GM18502 (cell line): ENCODE results near the gene ECT2.
A peak's percentile ranks its signal among the peaks of the same experiment; 100 is the strongest.
"Not testable (repeated sequence)": the region's sequence is repeated elsewhere in the genome, so short reads cannot be mapped to it uniquely, and the experiment has no call there.

Experiments used
- ATAC-seq: cut with Tn5 transposase; IDR thresholded peaks from one replicate; pipeline ENCODE4 v1.9.1; 2021; ENCODE audit warnings: mild to moderate bottlenecking; ENCODE audit not compliant: unreplicated experiment, poor library complexity

The ECT2 gene, protein sequence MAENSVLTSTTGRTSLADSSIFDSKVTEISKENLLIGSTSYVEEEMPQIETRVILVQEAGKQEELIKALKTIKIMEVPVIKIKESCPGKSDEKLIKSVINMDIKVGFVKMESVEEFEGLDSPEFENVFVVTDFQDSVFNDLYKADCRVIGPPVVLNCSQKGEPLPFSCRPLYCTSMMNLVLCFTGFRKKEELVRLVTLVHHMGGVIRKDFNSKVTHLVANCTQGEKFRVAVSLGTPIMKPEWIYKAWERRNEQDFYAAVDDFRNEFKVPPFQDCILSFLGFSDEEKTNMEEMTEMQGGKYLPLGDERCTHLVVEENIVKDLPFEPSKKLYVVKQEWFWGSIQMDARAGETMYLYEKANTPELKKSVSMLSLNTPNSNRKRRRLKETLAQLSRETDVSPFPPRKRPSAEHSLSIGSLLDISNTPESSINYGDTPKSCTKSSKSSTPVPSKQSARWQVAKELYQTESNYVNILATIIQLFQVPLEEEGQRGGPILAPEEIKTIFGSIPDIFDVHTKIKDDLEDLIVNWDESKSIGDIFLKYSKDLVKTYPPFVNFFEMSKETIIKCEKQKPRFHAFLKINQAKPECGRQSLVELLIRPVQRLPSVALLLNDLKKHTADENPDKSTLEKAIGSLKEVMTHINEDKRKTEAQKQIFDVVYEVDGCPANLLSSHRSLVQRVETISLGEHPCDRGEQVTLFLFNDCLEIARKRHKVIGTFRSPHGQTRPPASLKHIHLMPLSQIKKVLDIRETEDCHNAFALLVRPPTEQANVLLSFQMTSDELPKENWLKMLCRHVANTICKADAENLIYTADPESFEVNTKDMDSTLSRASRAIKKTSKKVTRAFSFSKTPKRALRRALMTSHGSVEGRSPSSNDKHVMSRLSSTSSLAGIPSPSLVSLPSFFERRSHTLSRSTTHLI

DNA sequence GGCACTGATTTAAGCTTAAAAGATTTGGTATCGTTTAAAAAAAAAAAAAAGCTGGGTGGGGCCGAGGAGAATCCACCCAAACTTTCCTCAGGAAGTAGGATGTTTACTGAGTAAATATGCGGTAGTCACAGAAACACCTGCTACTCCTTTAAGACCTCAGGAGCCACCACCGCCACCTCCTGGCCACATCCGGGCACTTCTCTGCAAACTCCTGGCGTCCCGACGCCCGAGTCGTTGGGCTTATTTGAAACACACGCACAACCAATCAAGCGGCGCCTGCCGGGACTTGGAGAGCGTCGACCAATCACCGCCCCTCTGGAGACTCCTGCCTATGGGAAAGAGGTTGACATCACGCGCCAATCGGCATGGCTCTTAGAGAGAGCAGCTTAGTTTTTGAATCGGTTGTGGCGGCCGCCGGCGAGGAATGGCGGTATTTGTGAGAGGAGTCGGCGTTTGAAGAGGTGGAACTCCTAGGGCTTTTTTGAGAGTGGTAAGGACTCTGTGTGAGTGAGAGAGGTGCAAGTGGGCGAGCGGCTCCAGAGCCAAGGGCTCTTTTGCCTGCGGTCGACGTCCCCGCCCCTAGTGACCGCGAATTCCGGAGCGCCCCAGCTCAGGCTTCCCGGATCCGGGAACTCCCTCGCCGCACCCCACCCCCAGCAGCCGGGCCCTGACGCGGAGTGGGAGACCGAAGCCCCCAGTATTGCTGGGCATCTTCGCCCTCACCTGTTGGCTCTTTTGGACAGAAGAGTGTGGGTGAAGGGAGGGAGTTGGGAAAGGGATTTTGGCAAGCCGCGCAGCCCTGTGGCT is at the start of gene ECT2:
ECT2 (plus strand) TSS at position 359 of the 807 bp plus-strand sequence. CDS start 3,805 bp downstream, outside the sequence.
- peak; percentile 98 for ATAC-seq

DNA sequence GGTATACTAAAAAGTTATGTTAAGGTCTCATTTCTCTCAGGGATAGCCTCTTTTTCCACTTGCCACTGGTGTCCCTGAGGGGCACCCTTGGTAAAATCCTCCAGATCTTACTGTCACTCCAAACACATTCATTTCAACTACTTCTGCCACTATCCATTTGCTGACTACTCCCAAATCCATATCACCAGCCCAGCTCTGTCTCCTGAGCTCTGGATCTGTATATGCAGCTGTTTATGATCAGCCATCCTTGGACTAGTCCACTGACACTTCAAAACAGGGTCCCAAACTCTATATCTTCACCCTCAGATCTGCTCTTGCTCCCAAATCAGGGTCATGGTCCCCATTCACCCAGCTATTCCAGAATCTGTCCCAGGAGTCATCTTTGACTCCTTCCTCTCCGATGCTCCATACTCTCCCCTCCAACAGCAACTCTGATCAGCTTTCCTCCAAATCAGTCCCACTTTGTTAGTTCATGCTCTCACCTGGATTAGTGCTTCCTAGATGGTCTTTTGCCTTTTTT is 49.5 kb upstream of the ECT2 start:
- no peak for ATAC-seq

DNA sequence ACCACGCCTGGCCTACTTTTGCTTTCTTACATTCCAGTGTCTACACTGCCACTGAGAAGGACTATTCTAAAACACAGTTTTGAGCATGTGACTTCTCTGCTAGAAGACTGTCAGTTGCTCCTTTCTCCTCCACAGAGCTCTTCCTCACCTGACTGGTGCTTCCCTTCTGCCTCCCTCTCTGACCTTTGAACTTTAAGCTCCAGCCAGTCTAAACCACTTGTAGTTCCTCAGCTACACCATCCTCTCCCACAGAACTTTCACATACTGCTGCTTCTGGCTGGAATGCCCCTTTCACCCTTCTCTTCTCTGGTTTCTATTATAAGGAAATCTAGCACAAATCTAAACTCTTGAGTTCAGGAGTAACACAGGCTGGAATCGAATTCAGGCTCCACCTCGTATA is 48.8 kb upstream of the ECT2 start:
- no peak for ATAC-seq

DNA sequence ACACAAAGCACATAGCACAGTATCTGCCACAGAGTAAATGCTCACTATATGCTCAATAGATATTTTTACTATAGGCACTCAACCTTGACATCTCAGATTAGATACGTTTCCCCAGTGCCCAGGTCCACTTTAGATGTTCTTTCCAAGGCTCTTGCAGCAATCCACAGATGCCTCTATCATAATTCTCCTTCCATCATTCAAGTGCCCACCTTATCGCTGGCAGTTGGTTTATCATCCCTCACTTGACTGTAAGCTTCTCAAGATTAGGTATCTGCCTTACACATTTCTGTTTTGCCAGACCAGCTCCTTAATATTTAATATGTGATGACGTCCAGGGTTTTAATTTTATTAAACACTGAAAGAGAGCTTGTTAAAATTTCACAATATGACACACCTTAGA is 48.3 kb upstream of the ECT2 start:
- ATAC-seq: no peak

DNA sequence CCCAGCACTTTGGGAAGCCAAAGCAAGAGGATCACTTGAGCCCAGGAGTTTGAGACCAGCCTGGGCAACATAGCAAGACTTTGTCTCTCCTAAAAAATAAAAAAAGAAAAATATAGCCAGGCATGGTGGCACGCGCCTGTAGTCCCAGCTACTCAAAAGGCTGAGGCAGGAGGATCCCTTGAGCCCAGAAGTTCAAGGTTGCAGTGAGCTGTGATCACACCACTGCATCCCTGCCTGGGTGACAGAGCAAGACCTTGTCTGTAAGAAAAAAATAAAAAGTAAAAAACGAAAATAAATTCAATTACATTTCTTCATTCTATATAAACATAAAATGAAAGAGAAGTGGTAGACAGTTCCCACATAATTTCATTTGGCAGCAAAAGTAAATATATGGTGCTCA is 47.8 kb upstream of the ECT2 start:
- ATAC-seq: not testable (repeated sequence)

DNA sequence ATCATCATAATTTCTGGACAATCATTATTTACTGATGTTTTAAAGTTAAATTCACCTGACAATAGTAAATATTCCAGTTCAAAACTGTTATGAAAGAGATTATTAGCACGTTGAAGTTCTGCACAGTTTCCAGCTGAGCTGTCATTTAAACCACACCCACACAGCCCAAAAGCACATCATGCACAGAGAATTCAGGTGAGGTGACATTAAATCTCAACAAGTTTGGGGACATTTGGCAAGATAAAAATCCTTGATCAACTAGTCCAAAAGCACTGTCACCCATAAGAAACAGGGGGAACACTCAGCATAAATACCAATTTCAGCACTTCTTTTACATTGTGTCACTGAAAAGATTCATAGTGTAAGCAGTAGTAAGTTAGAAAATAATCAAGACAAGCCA is 46.5 kb upstream of the ECT2 start:
- ATAC-seq: no peak

DNA sequence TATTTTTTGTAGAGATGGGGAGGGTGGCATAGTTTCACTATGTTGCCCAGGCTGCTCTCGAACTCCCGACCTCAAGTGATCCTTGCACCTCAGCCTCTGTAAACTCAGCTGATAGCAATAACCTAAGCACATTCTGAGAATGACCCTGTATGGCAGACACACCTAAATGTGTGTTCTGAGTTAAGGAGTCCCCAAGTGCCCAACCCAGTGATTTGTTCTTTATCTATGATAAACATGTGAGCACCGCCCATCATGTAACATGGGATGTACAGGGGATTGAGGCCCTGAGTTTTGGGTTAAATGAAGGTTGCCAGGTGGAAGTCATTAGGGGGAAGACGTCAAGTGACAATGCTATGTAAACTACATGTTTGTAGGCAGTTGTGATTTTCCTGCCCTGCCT is 45.4 kb upstream of the ECT2 start:
- ATAC-seq: no peak

DNA sequence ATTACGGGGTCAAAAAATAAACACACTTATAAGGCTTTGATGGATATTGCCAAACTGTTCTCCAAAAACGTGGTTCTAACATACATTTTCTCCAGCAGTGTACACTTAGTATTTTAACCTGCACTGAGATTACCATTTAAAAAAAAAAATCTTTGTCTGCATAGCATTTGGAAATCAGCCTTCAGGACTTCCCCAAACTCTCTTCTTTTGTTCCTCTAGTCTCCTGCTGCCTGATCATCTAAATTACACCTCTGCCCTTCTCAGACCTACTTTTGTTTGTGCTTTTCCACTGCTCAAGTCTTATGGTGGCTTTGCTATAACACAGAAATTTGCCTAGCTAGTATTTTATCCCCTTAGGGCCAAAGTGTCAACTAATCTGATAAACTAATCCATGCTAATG is 43.5 kb upstream of the ECT2 start:
- no peak for ATAC-seq

DNA sequence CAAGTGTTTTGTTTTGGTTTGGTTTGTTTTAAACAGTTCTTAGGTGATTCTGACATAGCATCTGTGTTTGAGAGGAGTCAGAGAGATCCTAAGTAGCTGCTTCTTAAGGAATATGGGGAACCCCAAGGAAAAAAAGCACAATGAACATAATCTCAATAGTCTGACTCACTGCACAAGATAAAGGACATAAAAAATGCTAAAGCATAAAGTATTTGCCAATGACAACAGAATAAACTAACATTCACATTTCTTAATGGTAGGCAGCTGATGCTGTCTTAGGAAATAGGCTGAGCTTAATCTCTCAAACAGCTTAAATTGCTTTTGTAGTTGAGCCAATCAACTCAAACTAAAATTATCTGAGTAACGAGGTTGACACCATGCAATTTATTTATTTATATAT is 42.6 kb upstream of the ECT2 start:
- no peak for ATAC-seq

DNA sequence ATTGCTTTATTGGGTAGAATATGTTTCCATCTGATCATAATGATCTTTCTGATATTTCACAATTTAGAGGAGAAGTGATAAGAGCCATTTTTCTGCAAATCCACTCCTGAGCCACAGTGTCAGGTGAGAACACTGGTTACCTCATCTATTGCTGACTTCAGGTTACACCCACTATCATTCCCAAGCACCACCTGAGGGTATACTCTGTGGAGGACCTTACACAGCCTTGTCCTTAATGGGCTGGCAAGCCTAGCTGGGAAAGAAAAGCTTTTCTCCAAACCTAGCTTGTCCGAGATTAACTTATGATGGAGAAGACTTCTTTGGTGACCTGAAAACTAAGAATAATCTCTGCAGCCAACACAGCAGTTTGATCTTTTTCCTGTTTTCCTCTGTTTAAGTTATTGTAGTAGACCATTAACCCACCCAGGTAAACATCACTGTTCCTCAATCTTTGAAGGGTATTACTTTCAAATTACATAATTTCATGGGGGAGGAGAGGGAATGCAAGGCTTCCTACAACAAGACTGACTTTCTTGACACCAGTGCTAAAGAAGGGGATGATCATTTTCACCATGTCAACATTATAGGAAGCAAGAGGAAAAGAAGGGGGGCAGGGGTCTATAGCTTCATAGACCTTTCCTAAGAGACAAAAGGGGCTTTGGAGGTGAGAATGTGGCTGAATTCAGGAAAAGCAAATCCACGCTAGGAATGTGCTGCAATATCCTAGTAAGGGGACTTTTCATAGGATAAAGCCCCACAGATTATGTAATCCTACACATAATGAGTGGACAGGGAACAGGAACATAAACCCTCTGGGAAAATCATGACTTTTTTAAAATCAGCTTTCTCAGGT is 41.4 kb upstream of the ECT2 start:
- no peak for ATAC-seq

DNA sequence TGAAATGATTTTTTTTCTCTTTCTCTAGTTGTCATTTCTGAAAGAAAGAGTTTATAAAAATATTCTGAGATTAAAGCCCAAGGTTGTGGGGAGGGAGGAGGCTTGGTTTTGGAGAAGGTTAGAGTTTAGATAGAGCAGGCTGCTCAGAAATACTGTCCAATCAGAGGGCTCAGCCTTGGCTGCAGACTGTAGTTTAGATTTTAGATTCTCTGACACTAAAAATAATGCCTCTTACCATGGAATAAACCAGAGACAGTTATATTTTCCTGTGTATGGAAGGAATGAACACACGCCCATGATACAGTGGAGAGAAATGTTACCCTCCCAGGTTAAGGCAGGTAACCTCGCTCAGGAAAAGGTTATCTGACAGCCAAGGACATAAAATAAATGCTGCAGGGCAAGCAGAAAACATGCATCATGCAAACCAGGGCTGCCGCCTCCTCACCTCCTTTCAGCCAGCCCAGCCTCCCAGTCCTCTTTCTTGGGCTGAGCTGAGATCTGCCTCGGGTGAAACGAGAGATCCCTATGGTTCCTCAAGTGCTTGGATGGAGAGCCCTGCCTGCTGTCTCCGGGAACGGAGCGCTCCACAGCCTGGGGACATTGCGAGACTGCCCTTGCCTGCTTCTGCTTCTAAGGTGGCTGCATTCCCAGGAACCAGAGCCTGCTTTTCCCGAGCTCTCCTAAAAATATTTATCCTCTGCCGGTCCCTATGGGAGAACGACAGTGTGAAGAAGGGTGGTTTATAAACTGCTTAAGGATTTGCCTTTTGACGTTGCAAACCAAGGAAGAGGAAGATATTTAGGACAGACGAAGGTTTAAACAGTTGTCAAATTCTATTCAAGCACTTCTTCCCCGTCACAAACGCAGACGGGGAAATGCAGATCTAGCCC is 40.5 kb upstream of the ECT2 start:
- ATAC-seq: peak; percentile 2

DNA sequence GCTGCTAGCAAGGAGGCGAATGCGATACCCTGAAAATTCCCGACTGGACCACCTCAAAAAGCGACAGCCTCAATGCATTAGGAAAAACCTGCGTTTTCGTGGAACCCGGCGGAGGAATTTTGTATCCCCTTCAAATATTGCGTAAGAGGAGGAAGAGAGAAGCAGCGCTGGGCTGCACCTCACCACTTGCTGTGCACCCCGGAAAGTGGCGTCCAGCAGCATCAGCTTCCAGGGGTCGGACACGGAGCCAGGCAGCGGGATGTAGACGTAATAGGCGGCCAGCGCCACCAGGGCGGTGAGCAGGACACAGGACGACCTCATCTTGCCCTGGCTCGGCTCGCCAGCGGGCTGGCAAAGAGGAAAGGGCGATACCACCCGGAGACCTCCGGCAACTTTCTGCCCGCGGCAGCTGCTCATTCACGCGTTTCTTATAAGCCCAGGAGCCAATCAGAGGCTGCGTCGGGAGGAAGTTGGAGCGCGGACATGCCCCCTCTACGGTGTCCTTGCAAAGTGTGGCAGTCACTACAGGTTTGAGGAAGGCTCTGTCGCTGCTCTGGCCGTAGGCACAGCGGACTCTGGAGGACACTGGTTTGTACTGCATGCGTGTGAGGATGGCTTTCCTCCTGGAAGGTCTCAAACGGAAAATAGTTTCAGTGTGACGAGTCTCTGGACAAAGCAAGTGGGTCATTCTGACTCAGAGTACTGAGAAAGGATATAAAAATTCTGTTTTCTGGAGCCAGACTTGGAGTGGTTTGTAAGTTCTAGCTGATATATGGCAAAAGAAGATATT is 39.7 kb upstream of the ECT2 start, which contains the start of gene NCEH1:
NCEH1 (minus strand) TSS at position 404 of the 790 bp plus-strand sequence; CDS start at position 321, 83 bp downstream.
- peak; percentile 100 for ATAC-seq

DNA sequence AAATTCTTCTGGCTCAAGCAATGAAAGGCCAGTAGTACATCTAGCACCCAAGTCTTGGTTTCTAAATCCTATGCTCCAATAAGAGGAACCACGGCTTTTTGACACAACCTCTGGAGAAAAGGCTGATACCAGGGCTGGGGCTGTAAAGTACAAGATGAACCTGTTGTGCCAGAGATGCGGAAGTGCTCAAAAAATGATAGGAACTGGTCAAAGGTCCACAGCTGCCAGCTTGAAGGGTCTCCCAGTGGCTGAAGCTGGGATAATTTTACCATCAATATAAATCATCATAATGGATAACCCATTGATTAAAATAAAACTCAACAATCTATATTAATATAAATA is 39.1 kb upstream of the ECT2 start:
- ATAC-seq: no peak

DNA sequence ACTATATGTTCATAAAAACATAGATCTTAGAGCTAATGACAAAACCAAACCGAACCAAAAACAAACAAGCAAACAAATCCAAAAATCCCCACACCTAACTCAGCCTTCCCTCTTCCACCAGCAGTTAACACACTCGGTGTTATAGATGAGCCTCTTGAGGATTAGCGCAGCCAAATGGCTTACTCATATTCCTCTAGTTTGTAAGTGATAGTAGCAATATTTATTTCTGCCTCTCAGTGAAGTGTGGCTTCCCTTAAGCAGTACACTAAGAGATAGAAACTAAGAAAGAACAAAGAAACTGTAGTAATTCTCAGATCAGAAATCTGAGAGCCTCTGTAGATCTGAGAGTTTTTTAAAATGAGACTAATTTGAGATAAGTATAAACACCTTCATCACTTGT is 37.2 kb upstream of the ECT2 start:
- no peak for ATAC-seq

DNA sequence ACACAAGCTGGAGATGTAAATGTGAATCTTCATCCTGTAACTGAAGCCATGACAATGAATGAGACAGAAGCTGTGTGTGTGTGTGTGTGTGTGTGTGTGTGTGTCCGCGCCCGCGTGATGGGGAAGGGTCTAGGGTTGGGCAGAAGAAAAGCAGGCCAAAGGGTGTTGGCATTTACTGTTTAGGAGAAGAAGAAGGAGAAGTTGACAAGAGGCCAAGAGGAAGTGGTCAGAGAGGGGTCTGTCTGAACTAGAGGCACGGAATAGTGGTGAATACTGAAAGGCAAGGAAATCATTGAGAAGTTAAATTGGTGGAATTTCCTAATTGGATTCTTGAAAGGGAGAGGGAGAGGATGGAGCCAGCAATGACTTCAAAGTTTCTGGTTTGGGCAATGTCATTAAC is 34.0 kb upstream of the ECT2 start:
- no peak for ATAC-seq

DNA sequence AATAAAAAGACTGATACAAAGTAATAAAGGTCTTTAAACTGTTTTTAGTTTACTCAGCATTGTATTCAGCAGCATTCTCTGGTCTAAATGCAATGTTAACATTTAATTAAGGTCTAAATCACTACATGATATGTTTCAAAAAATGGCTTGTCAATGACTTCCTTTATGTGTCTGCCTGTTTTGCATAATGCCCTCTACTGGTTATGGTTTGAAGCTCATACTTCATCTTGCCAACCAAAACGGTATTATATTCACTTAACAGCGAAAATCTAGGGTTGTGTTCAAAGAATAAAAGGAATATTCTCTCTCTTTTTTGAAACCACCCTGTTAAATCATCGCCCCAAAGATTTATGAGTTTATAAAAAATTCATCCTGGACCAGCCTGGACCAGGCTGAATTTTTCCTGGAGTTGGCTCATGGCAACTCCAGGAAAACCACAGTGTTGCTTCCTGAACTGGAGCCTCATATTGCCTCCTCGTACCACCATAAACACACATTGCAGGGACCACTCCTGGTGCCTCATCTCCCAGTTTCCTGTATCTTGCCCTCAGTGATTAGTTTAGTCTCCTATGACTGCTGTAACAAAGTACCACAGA is 32.9 kb upstream of the ECT2 start:
- peak; percentile 58 for ATAC-seq

DNA sequence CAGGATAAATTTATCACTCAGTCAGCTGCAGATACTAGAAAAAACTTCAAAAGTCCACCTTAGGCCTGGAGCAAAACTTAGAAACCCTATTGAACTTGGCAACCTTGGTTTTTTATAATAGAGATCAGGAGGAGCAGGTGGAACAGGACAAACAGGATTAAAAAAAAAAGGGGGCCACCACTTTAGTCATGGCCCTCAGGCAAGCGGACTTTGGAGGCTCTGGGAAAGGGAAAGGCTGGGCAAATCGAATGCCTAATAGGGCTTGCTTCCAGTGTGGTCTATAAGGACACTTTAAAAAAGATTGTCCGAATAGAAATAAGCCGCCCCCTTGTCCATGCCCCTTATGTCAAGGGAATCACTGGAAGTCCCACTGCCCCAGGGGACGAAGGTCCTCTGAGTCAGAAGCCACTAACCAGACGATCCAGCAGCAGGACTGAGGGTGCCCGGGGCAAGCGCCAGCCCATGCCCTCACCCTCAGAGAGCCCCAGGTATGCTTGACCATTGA is 27.9 kb upstream of the ECT2 start:
- not testable (repeated sequence) for ATAC-seq
